A549 (cell line): Measurements from ENCODE around the gene KCNJ10.

Source experiments
- POLR2A ChIP-seq: IDR thresholded peaks from 2 replicates; pipeline ENCODE4 v1.6.1; 2012; ENCODE audit warnings: mild to moderate bottlenecking, low read length
- TF ChIP-seq, protein P1 (sequence below): fragments of >200 bp; sonication (Bioruptor Twin); formaldehyde crosslinking; IDR thresholded peaks from 3 replicates; pipeline ENCODE4 v1.5.1; 2016
- TF ChIP-seq, protein P2 (sequence below): IDR thresholded peaks from 2 replicates; pipeline ENCODE4 v1.6.1; 2012

DNA sequence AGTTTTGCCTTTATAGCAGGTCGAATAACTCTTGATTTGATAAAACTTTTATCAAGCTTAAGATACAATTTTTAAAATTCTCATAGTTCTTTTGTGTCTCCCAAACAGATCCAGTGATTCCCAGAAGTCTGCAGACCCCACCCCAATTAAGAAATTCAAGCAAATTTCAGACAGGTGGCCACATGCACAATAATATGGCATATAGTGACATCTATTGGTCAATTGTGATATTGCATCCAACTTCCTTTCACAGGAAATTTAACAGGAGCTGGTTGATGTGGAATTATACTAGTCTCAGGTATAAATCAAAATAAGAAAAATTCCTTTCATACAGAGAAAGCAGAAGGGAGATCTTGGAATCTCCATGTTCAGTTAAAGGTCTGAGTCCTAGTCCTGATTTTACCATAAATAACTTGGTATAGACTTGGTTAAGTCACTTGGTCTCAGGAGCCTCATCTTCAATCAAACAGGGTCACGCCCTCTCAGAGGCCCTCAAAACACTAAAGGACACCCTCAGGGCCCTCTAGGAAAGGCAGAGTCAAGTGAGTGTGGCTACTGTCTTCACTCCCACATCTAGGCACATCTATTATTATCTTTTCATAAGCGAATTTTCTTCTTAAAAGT, 62.3 kb downstream of the KCNJ10 start:
- TF ChIP-seq POLR2A = no peak
- TF ChIP-seq, protein P1, sequence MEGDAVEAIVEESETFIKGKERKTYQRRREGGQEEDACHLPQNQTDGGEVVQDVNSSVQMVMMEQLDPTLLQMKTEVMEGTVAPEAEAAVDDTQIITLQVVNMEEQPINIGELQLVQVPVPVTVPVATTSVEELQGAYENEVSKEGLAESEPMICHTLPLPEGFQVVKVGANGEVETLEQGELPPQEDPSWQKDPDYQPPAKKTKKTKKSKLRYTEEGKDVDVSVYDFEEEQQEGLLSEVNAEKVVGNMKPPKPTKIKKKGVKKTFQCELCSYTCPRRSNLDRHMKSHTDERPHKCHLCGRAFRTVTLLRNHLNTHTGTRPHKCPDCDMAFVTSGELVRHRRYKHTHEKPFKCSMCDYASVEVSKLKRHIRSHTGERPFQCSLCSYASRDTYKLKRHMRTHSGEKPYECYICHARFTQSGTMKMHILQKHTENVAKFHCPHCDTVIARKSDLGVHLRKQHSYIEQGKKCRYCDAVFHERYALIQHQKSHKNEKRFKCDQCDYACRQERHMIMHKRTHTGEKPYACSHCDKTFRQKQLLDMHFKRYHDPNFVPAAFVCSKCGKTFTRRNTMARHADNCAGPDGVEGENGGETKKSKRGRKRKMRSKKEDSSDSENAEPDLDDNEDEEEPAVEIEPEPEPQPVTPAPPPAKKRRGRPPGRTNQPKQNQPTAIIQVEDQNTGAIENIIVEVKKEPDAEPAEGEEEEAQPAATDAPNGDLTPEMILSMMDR = peak; percentile 90
- TF ChIP-seq, protein P2, sequence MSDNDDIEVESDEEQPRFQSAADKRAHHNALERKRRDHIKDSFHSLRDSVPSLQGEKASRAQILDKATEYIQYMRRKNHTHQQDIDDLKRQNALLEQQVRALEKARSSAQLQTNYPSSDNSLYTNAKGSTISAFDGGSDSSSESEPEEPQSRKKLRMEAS = no peak
